SK-N-SH (cell line): ENCODE data around the gene TSPAN12. TPM values are rescaled to one million over a fixed set of nuclear protein-coding genes. Genes with fewer than 3 reads are reported as not detected.

ENCODE experiments used
- CTCF ChIA-PET: fragments of 300-600, 350-600 bp; formaldehyde crosslinking; extraction: SDS; loops from one replicate; lab custom pipeline; 2021; lab: Yijun Ruan, JAX
- POLR2A ChIA-PET: fragments of 350-600 bp; sonication (Branson Sonifier 250); formaldehyde crosslinking; extraction: SDS; loops from one replicate; lab custom pipeline; 2020; ENCODE audit warnings: antibody characterized with exemption, inconsistent platforms; lab: Yijun Ruan, JAX
- DNase-seq: peaks from one replicate; pipeline ENCODE4 v3.0.0; 2012
- H2AFZ ChIP-seq: fragments of 200-600 bp; sonication (generic); 2 replicates; pipeline ENCODE4 v1.8.1; 2016; ENCODE audit warnings: antibody characterized with exemption, mild to moderate bottlenecking, low read depth
- H3F3A ChIP-seq: fragments of 200-600 bp; sonication (generic); replicated peaks from 2 replicates; pipeline ENCODE3; 2016; ENCODE audit warnings: antibody characterized with exemption, mild to moderate bottlenecking; ENCODE audit not compliant: insufficient read depth
- H3K27ac ChIP-seq, 2 experiments: fragments of 200-500 bp in 1 of 2; fragments of 200-600 bp in 1 of 2; sonication (Bioruptor generic) in 1 of 2; sonication (generic), shearing (Covaris generic) in 1 of 2; 2 replicates each; pipeline versions ENCODE4 v1.5.1 to v1.6.1; 2014 to 2016; ENCODE audit warnings: low read depth in 2 of 2, inconsistent platforms in 1 of 2, low read length in 1 of 2, mild to moderate bottlenecking in 1 of 2, mixed read lengths in 1 of 2
- H3K27me3 ChIP-seq: fragments of 200-600 bp; sonication (generic), shearing (Covaris generic); 2 replicates; pipeline ENCODE4 v1.6.1; 2016; ENCODE audit warnings: mixed run types; ENCODE audit not compliant: insufficient read depth
- H3K36me3 ChIP-seq, 2 experiments: fragments of 200-500 bp in 1 of 2; fragments of 200-600 bp in 1 of 2; sonication (Bioruptor generic) in 1 of 2; sonication (generic) in 1 of 2; replicated peaks in 1 of 2; 2 replicates each; pipeline versions ENCODE3 to v1.5.1; 2014 to 2016; ENCODE audit warnings: low read length in 1 of 2, mild to moderate bottlenecking in 1 of 2; ENCODE audit not compliant: insufficient read depth in 2 of 2, control insufficient read depth in 1 of 2
- H3K4me1 ChIP-seq, 2 experiments: fragments of 200-500 bp in 1 of 2; fragments of 200-600 bp in 1 of 2; sonication (Bioruptor generic) in 1 of 2; sonication (generic), shearing (Covaris generic) in 1 of 2; 2 replicates each; pipeline versions ENCODE4 v1.5.1 to v1.6.1; 2014 to 2016; ENCODE audit warnings: low read depth in 1 of 2, low read length in 1 of 2, mixed run types in 1 of 2; ENCODE audit not compliant: insufficient read depth in 2 of 2, control insufficient read depth in 1 of 2
- H3K4me2 ChIP-seq: fragments of 200-600 bp; sonication (generic), shearing (Covaris generic); 2 replicates; pipeline ENCODE4 v1.6.1; 2017; ENCODE audit warnings: mixed run types
- H3K4me3 ChIP-seq, 2 experiments: fragments of 200-500 bp in 1 of 2; fragments of 200-600 bp in 1 of 2; sonication (Bioruptor generic) in 1 of 2; sonication (generic), shearing (Covaris generic) in 1 of 2; 2 replicates each; pipeline versions ENCODE4 v1.5.1 to v1.8.1; 2014 to 2016; ENCODE audit warnings: low read depth in 2 of 2, inconsistent platforms in 1 of 2, low read length in 1 of 2, mild to moderate bottlenecking in 1 of 2, mixed read lengths in 1 of 2, moderate library complexity in 1 of 2
- H3K79me2 ChIP-seq: fragments of 200-600 bp; sonication (generic); 2 replicates; pipeline ENCODE4 v1.8.1; 2017; ENCODE audit warnings: mild to moderate bottlenecking; ENCODE audit not compliant: insufficient read depth
- H3K9ac ChIP-seq: fragments of 200-600 bp; sonication (generic); 2 replicates; pipeline ENCODE4 v1.6.1; 2017; ENCODE audit warnings: mixed run types
- H3K9me2 ChIP-seq: fragments of 200-600 bp; sonication (generic); 2 replicates; pipeline ENCODE4 v1.6.1; 2017; ENCODE audit warnings: mixed run types
- H3K9me3 ChIP-seq: fragments of 200-600 bp; sonication (generic); 2 replicates; pipeline ENCODE4 v1.6.1; 2017; ENCODE audit warnings: mixed run types, mild to moderate bottlenecking, moderate library complexity
- H4K20me1 ChIP-seq: fragments of 200-600 bp; sonication (generic); 2 replicates; pipeline ENCODE4 v1.6.1; 2017; ENCODE audit warnings: mild to moderate bottlenecking, mixed run types; ENCODE audit not compliant: insufficient read depth
- CTCF ChIP-seq: fragments of 200-600 bp; sonication (generic); IDR thresholded peaks from 2 replicates; pipeline ENCODE4 v1.6.1; 2017; ENCODE audit warnings: antibody characterized with exemption, mild to moderate bottlenecking, moderate library complexity
- EP300 ChIP-seq, 2 experiments: IDR thresholded peaks; 2 replicates each; pipeline versions ENCODE4 v1.4.0 to v1.6.1; 2012; ENCODE audit warnings: borderline replicate concordance in 1 of 2, low read depth in 1 of 2, low read length in 1 of 2
- EZH2phosphoT487 ChIP-seq: fragments of 200-600 bp; sonication (generic); IDR thresholded peaks from 2 replicates; pipeline ENCODE4 v1.6.1; 2017; ENCODE audit warnings: low read depth, mixed run types, mild to moderate bottlenecking, antibody characterized with exemption, moderate library complexity, borderline replicate concordance
- FOSL2 ChIP-seq: IDR thresholded peaks from 2 replicates; pipeline ENCODE4 v1.4.0; 2012; ENCODE audit warnings: low read depth, mild to moderate bottlenecking, moderate library complexity, borderline replicate concordance
- FOXJ3 ChIP-seq: sonication (generic); formaldehyde crosslinking; IDR thresholded peaks from 2 replicates; pipeline ENCODE4 v1.5.1; 2020; ENCODE audit warnings: mild to moderate bottlenecking, missing genetic modification reagents
- FOXM1 ChIP-seq: IDR thresholded peaks from 2 replicates; pipeline ENCODE4 v1.4.0; 2012; ENCODE audit warnings: low read depth, mild to moderate bottlenecking
- GABPA ChIP-seq: IDR thresholded peaks from 2 replicates; pipeline ENCODE4 v1.4.0; 2012; ENCODE audit warnings: low read depth, mild to moderate bottlenecking
- JUND ChIP-seq: IDR thresholded peaks from 2 replicates; pipeline ENCODE4 v1.4.0; 2012
- MEF2A ChIP-seq: IDR thresholded peaks from 2 replicates; pipeline ENCODE4 v1.4.0; 2012; ENCODE audit warnings: low read depth, borderline replicate concordance
- MXI1 ChIP-seq: IDR thresholded peaks from 2 replicates; pipeline ENCODE4 v1.6.1; 2012; ENCODE audit warnings: mild to moderate bottlenecking, low read depth, low read length, improper control_type of control experiment
- NRF1 ChIP-seq: IDR thresholded peaks from 2 replicates; pipeline ENCODE4 v1.6.1; 2012; ENCODE audit warnings: low read depth, mild to moderate bottlenecking, low read length
- PBX3 ChIP-seq: IDR thresholded peaks from 2 replicates; pipeline ENCODE4; 2012
- RAD21 ChIP-seq: IDR thresholded peaks from 2 replicates; pipeline ENCODE4 v1.6.1; 2012; ENCODE audit warnings: mild to moderate bottlenecking, low read length
- RCOR1 ChIP-seq: fragments of 150-350 bp; IDR thresholded peaks from 2 replicates; pipeline ENCODE4 v1.6.1; 2017; ENCODE audit warnings: antibody characterized with exemption, low read length
- SIN3A ChIP-seq: IDR thresholded peaks from 2 replicates; pipeline ENCODE4 v1.6.1; 2012; ENCODE audit warnings: low read depth, mild to moderate bottlenecking, low read length, moderate library complexity, borderline replicate concordance
- TCF12 ChIP-seq: IDR thresholded peaks from 2 replicates; pipeline ENCODE4 v1.4.0; 2012
- USF2 ChIP-seq: fragments of 150-350 bp; IDR thresholded peaks from 2 replicates; pipeline ENCODE4 v1.6.1; 2017; ENCODE audit warnings: antibody characterized with exemption, low read length, low read depth, borderline replicate concordance
- YY1 ChIP-seq: IDR thresholded peaks from 2 replicates; pipeline ENCODE4 v1.4.0; 2012; ENCODE audit warnings: low read depth, mild to moderate bottlenecking
- WGBS: methylation state at CpG from one replicate; pipeline ENCODE4 v1.1.6; 2017; ENCODE audit warnings: low lambda C conversion rate; 5-methylcytosine and 5-hydroxymethylcytosine counted together
- polyA plus RNA-seq, 3 experiments: library from polyadenylated mRNA; depleted of rRNA; stranded (reverse); fragments of >200 nt; gene quantifications; 2 replicates each; pipeline ENCODE4 v1.2.3, GENCODE V29; 2012
- TF ChIP-seq, protein P1 (sequence below): IDR thresholded peaks from 2 replicates; pipeline ENCODE4 v1.4.0; 2012; ENCODE audit warnings: low read depth
- TF ChIP-seq, protein P2 (sequence below): fragments of 150-350 bp; IDR thresholded peaks from 2 replicates; pipeline ENCODE4 v1.6.1; 2016; ENCODE audit warnings: mild to moderate bottlenecking, low read depth, low read length

The TSPAN12 gene
- polyA plus RNA-seq, 1 of the 3 experiments (the other 2 are of a cell fraction) = not detected

DNA sequence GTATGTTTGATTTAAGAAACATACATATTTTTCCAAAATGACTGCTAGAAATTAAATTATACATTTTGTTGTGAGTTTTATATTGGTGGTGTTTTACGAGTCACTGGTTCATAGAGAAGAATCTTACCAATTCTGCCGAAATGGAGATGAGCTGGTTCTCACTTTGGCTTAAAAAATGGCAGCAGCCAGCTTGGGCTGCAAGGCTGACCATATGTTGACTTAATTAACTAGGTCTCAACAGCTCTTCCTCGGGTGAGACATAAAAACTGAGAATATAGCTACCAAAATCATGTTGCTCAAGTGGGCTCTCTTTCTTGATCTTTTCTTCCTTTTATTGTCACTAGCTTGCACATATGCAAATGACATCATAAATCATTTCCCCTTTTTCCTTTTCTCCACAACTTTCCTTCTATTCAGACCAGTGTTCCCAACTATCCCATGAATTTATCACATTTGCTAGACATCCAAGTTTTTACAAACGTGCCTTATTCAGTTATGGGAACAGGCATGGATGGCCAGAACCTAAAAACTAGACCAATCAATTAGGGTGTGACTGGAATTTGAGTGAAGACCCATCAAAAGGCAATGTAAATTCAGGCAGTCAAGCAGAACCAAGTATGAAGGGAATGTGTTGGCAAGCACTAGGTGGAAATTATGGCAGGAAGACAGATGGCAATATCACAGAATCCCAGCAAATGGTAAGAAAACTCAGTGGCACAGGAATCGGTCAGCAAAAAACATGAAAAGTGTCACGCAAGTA is 6.4 kb upstream of the TSPAN12 start:
- H3K36me3 ChIP-seq = no peaks in the 10 kb centered on the region
- H2AFZ ChIP-seq = no peak overlapping the region
- WGBS = 9% methylated on average over 6 of the region's 6 CpGs
- no peaks in the 10 kb centered on the region for H3K9me3 ChIP-seq
- no peaks in the 10 kb centered on the region for H3K4me1 ChIP-seq
- ChIA-PET CTCF (no interaction called here), POLR2A (no interaction called here)
- no peak overlapping the region for H3K4me2 ChIP-seq
- H3K27ac ChIP-seq = no peak overlapping the region
- DNase-seq = no peak
- no peaks in the 10 kb centered on the region for H3K79me2 ChIP-seq
- no peak overlapping the region for H3K9ac ChIP-seq
- H3F3A ChIP-seq = no peaks in the 10 kb centered on the region
- TF ChIP-seq EP300 (IDR thresholded peaks at IDR 0.05; ENCODE audit: borderline replicate concordance in 1 of 2, low read depth in 1 of 2, low read length in 1 of 2) (no peak), EZH2phosphoT487 (no peak), NRF1 (no peak), MXI1 (no peak), CTCF (no peak), SIN3A (no peak), GABPA (no peak), FOSL2 (no peak), USF2 (no peak), FOXJ3 (CRISPR knock-in tag) (no peak), RAD21 (no peak)
- TF ChIP-seq, protein P1, sequence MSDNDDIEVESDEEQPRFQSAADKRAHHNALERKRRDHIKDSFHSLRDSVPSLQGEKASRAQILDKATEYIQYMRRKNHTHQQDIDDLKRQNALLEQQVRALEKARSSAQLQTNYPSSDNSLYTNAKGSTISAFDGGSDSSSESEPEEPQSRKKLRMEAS = no peak
- H3K4me3 ChIP-seq = no peak overlapping the region
- H3K27me3 ChIP-seq = peaks cover 37% of the 10 kb centered on the region; the same call in 1 of the 2 replicates
- H4K20me1 ChIP-seq = no peaks in the 10 kb centered on the region
- no peaks in the 10 kb centered on the region for H3K9me2 ChIP-seq

- H4K20me1 ChIP-seq = no peaks in the 10 kb centered on the region
- H3K4me2 ChIP-seq = no peak overlapping the region
- H3K79me2 ChIP-seq = no peaks in the 10 kb centered on the region
- no peak overlapping the region for H3K4me3 ChIP-seq
- DNase-seq = no peak
- H3K36me3 ChIP-seq = no peaks in the 10 kb centered on the region
- TF ChIP-seq JUND = no peak
- no peak for TF ChIP-seq YY1
- no peak for TF ChIP-seq PBX3
- no peak for TF ChIP-seq TCF12
- TF ChIP-seq, protein P2, sequence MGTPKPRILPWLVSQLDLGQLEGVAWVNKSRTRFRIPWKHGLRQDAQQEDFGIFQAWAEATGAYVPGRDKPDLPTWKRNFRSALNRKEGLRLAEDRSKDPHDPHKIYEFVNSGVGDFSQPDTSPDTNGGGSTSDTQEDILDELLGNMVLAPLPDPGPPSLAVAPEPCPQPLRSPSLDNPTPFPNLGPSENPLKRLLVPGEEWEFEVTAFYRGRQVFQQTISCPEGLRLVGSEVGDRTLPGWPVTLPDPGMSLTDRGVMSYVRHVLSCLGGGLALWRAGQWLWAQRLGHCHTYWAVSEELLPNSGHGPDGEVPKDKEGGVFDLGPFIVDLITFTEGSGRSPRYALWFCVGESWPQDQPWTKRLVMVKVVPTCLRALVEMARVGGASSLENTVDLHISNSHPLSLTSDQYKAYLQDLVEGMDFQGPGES = no peak
- TF ChIP-seq USF2 = no peak
- no peak for TF ChIP-seq MEF2A
- TF ChIP-seq FOXM1 = no peak
- TF ChIP-seq EP300 (IDR thresholded peaks at IDR 0.05; ENCODE audit: borderline replicate concordance in 1 of 2, low read depth in 1 of 2, low read length in 1 of 2) = no peak
- no peak for TF ChIP-seq RCOR1
- TF ChIP-seq, protein P1 = no peak
- TF ChIP-seq NRF1 = no peak
- no peak overlapping the region for H3K27ac ChIP-seq
- POLR2A ChIA-PET = no interaction called here
- peaks cover 6% of the 10 kb centered on the region for H3F3A ChIP-seq
- no peak overlapping the region for H2AFZ ChIP-seq
- H3K9me2 ChIP-seq = no peaks in the 10 kb centered on the region
- peaks cover 0 to 2% of the 10 kb centered on the region in 2 experiments; a peak in 2 of 4 replicates for H3K4me1 ChIP-seq
- 2% methylated on average over 3 of the region's 3 CpGs for WGBS
- no peak overlapping the region for H3K9ac ChIP-seq
- CTCF ChIA-PET = interaction anchor here (0.5 to 1.4 kb wide), 2 partner anchors 71 to 470 kb away, joined by 3 read pairs; no protein-coding TSS in a partner anchor
- H3K9me3 ChIP-seq = no peaks in the 10 kb centered on the region
- peaks cover 37% of the 10 kb centered on the region; the same call in 1 of the 2 replicates for H3K27me3 ChIP-seq
These were observed 5.1 kb upstream of the TSPAN12 start for GRCh38 chr7:120862987-120863590.
